ENCODE results near the gene SLC12A9.

SLC12A9 gene

GRCh38 chr7:100860702-100861615 lies 8.4 kb downstream of the SLC12A9 start:
- H3K4me1 Mint-ChIP-seq (ENCODE audit: low read depth in 2 of 2), result peaks cover 0 to under 1% of the 10 kb centered on the region in 2 donors
- H3K27me3 Mint-ChIP-seq, result no peaks in the 10 kb centered on the region
- ATAC-seq (replicated peaks) (no peak), DNase-seq (no peak)
- no peak overlapping the region for H3K4me3 Mint-ChIP-seq
- H3K9me3 Mint-ChIP-seq, result no peaks in the 10 kb centered on the region
- no peak overlapping the region for H3K27ac Mint-ChIP-seq
- peaks cover 43% of the 10 kb centered on the region for H3K36me3 Mint-ChIP-seq (ENCODE audit: insufficient read depth)

GRCh38 chr7:100861616-100861985 lies 9.1 kb downstream of the SLC12A9 start:
- Mint-ChIP-seq H3K27me3 (no peaks in the 10 kb centered on the region), H3K27ac (no peak overlapping the region), H3K9me3 (no peaks in the 10 kb centered on the region), H3K4me1 (ENCODE audit: low read depth in 2 of 2) (no peaks in the 10 kb centered on the region), H3K4me3 (no peak overlapping the region), H3K36me3 (ENCODE audit: insufficient read depth) (peaks cover 43% of the 10 kb centered on the region)
- no peak for DNase-seq
- no peak for ATAC-seq (replicated peaks)

GRCh38 chr7:100863406-100863950 lies 11.0 kb downstream of the SLC12A9 start:
- Mint-ChIP-seq H3K9me3 (no peaks in the 10 kb centered on the region), H3K4me1 (ENCODE audit: low read depth in 2 of 2) (peaks cover 0 to 9% of the 10 kb centered on the region in 2 donors), H3K36me3 (ENCODE audit: insufficient read depth) (peaks cover 40% of the 10 kb centered on the region), H3K27me3 (no peaks in the 10 kb centered on the region), H3K4me3 (no peak overlapping the region), H3K27ac (no peak overlapping the region)
- ATAC-seq (replicated peaks), result no peak
- no peak for DNase-seq

DNA sequence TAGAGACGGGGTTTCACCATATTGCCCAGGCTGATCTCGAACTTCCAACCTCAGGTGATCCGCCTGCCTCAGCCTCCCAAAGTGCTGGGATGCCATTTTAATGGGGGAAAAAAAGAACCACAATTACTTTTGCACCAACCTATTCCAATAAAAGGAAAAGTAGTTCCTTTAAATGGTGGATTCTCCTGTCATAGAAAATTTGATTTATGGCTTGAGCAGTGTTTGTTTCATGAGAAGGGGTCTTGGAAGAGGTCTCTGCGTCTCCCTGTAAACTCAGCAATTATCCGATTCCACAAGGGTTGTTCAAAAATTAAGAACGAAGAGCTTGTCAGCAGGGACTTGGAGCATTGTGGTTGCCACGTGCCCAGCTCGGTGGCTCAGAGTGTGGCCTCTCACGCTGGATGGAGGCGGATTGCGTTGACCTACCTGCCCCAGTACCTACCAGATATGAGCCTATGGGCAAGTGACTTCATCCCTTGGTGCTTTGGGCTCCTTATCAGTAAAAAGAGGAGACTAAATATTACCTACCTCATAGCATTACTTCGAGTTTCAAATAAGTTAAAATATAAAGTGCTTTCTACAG lies 11.8 kb downstream of the SLC12A9 start:
- Mint-ChIP-seq H3K4me3 (no peak overlapping the region), H3K4me1 (ENCODE audit: low read depth in 2 of 2) (peaks cover 0 to 9% of the 10 kb centered on the region in 2 donors), H3K36me3 (ENCODE audit: insufficient read depth) (peaks cover 40% of the 10 kb centered on the region), H3K27me3 (no peaks in the 10 kb centered on the region), H3K9me3 (no peaks in the 10 kb centered on the region), H3K27ac (no peak overlapping the region)
- ATAC-seq (replicated peaks) (no peak), DNase-seq (no peak)

DNA sequence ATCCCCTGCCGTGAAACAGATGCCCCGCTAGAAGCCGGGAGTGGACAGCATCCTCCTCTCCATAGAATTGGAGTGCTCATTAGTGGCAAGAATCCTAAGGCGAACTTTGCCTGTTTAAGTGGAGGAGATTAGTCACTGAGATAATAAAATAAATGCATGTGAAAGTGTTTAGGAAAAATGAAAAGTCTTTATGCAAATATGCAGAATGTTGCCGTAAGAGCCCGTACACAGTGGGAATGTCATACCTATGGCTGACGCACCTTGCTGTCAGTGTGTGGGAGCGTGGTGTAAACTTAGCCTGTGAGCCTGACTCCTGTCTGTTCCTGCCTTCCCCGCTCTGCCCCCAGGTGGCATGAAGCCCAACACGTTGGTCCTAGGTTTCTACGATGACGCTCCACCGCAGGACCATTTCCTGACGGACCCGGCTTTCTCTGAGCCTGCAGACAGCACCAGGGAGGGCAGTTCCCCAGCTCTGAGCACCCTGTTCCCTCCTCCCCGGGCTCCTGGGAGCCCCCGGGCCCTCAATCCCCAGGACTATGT lies 12.9 kb downstream of the SLC12A9 start:
- ATAC-seq (replicated peaks) (no peak), DNase-seq (no peak)
- Mint-ChIP-seq H3K27ac (no peak overlapping the region), H3K4me3 (no peak overlapping the region), H3K27me3 (no peaks in the 10 kb centered on the region), H3K36me3 (ENCODE audit: insufficient read depth) (peaks cover 29% of the 10 kb centered on the region), H3K4me1 (ENCODE audit: low read depth in 2 of 2) (peaks cover 0 to 9% of the 10 kb centered on the region in 2 donors), H3K9me3 (no peaks in the 10 kb centered on the region)

GRCh38 chr7:100865938-100866728 lies 13.6 kb downstream of the SLC12A9 start:
- no peak overlapping the region for H3K27ac Mint-ChIP-seq
- peaks cover 0 to 9% of the 10 kb centered on the region in 2 donors for H3K4me1 Mint-ChIP-seq (ENCODE audit: low read depth in 2 of 2)
- no peaks in the 10 kb centered on the region for H3K27me3 Mint-ChIP-seq
- peaks cover 22% of the 10 kb centered on the region for H3K36me3 Mint-ChIP-seq (ENCODE audit: insufficient read depth)
- peak overlapping the region; percentile 68 to 76 for H3K4me3 Mint-ChIP-seq
- DNase-seq, result no peak
- no peaks in the 10 kb centered on the region for H3K9me3 Mint-ChIP-seq
- peak; percentile 21 for ATAC-seq (replicated peaks)

DNA sequence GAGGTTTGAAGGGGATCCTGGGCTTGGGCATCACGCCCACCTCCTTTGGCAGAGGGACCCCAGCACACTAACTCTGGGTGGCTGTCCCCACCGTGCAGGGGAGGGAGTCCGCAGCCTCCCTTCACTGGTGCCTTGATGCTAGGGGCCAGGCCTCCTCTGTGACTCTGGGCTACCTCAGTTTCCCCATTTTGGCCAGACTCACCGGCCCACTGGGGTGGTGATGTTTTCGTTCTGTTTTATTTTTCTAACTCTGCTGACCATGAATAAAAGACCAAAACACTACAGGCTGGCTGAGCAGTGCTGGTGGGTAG lies 14.2 kb downstream of the SLC12A9 start:
- ATAC-seq (replicated peaks), result no peak
- Mint-ChIP-seq H3K36me3 (ENCODE audit: insufficient read depth) (peaks cover 22% of the 10 kb centered on the region), H3K27me3 (no peaks in the 10 kb centered on the region), H3K4me1 (ENCODE audit: low read depth in 2 of 2) (peaks cover 0 to 9% of the 10 kb centered on the region in 2 donors), H3K27ac (no peak overlapping the region), H3K4me3 (peak overlapping the region; percentile 68 to 76), H3K9me3 (no peaks in the 10 kb centered on the region)
- no peak for DNase-seq

- Mint-ChIP-seq H3K9me3 (no peaks in the 10 kb centered on the region), H3K27me3 (no peaks in the 10 kb centered on the region), H3K27ac (no peak within 1 kb of the TSS), H3K36me3 (ENCODE audit: insufficient read depth) (peaks cover 22% of the 10 kb centered on the region), H3K4me1 (ENCODE audit: low read depth in 2 of 2) (peaks cover 0 to 9% of the 10 kb centered on the region in 2 donors), H3K4me3 (peak within 1 kb of the TSS; percentile 68 to 76)
- no peak for DNase-seq
- peak; percentile 42 for ATAC-seq (replicated peaks)
Measured at GRCh38 chr7:100867040-100867775, 14.7 kb downstream of the SLC12A9 start, which contains the start of gene TRIP6. TSS of gene TRIP6 (plus strand) at chr7:100867387. CDS start at chr7:100867498, 111 bp downstream.

DNA sequence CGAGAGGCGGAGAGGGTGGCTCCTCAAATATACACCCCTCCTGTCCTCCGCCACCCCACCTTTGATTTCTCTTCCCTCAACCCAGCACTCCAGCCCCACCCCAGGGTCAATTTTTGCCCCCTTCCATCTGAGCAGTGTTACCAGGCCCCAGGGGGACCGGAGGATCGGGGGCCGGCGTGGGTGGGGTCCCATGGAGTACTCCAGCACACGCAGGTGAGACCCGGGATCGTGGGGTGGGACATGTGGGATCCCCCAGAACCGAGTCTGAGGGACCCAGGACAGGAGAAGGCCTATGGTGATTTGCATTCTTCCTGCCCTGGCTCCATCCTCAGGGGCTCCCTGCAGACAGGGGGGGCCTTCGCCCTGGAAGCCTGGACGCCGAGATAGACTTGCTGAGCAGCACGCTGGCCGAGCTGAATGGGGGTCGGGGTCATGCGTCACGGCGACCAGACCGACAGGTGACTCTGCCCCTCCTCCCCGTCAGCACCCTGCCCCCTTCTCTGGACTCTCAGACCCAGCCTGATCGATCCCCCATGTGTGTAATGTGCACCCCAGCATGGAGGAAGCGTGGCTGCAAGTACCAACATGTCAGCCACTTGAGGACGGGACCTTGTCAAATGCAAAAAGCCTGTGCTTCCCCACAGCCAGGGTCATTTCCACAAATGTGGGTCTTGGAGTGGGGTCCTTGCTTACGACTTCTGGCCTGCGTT lies 15.4 kb downstream of the SLC12A9 start:
- H3K36me3 Mint-ChIP-seq (ENCODE audit: insufficient read depth), result peaks cover 15% of the 10 kb centered on the region
- DNase-seq, result no peak
- H3K4me1 Mint-ChIP-seq (ENCODE audit: low read depth in 2 of 2), result peaks cover 0 to 9% of the 10 kb centered on the region in 2 donors
- no peak overlapping the region for H3K27ac Mint-ChIP-seq
- H3K9me3 Mint-ChIP-seq, result no peaks in the 10 kb centered on the region
- no peak for ATAC-seq (replicated peaks)
- no peaks in the 10 kb centered on the region for H3K27me3 Mint-ChIP-seq
- peak overlapping the region; percentile 31 to 76 for H3K4me3 Mint-ChIP-seq

DNA sequence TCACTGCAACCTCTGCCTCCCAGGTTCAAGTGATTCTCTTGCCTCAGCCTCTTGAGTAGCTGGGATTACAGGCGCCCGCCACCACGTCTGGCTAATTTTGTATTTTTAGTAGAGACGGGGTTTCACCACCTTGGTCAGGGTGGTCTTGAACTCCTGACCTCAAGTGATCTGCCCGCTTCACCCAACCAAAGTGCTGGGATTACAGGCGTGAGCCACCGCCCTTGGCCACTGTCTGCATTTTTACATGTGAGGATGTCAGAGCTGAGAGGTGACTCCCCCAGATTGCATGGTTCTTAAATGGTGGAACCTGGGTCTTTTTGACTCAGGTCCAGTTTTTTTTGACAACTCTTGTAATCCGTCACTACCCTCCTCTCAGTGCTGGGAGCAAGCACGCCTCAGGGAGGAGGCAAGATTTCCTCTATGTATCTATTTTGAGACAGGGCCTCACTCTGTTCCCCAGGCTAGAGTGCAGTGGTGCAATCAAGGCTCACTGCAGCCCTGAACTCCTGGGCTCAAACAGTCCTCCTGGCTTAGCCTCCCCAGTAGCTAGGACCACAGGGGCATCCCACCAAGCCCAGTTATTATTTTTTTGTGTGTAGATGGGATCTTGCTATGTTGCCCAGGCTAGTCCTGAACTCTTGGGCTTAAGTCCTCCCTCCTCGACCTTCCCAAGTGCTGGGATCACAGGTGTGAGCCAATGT lies 21.2 kb downstream of the SLC12A9 start:
- Mint-ChIP-seq H3K27ac (peak overlapping the region; percentile 96 to 97), H3K4me3 (peak overlapping the region; percentile 97 to 99), H3K27me3 (no peaks in the 10 kb centered on the region), H3K4me1 (ENCODE audit: low read depth in 2 of 2) (peaks cover 30 to 37% of the 10 kb centered on the region in 2 donors), H3K36me3 (ENCODE audit: insufficient read depth) (peaks cover 44% of the 10 kb centered on the region), H3K9me3 (no peaks in the 10 kb centered on the region)
- DNase-seq, result no peak
- no peak for ATAC-seq (replicated peaks)

DNA sequence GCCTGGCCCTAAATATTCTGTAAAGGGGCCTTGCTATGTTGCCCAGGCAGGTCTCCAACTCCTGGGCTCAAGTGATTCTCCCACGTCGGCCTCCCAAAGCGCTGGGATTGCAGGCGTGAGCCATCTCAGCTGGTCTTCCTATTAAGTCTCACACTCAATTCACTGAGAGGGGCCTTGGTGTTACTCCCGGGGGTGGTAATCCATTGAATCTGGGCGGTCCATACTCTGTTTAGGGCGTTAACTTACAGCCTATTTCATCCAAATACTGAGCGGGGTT lies 21.7 kb downstream of the SLC12A9 start:
- Mint-ChIP-seq H3K27me3 (no peaks in the 10 kb centered on the region), H3K4me3 (peak overlapping the region; percentile 97 to 99), H3K4me1 (ENCODE audit: low read depth in 2 of 2) (peaks cover 34 to 42% of the 10 kb centered on the region in 2 donors), H3K36me3 (ENCODE audit: insufficient read depth) (peaks cover 49% of the 10 kb centered on the region), H3K27ac (peak overlapping the region; percentile 96 to 97), H3K9me3 (no peaks in the 10 kb centered on the region)
- ATAC-seq (replicated peaks) (no peak), DNase-seq (no peak)

Data from effector memory CD8-positive, alpha-beta T cell (primary cell).